MM.1S (cell line): Measurements from ENCODE around the gene THRAP3.

ENCODE experiments used
- EZH2 ChIP-seq: fragments of 300-600 bp; sonication (generic); optimal IDR thresholded peaks from 2 replicates; pipeline ENCODE3; 2017; ENCODE audit warnings: low read depth, mild to moderate bottlenecking, antibody characterized with exemption, low read length, mixed read lengths
- EZH2phosphoT487 ChIP-seq: fragments of 300-600 bp; sonication (generic); IDR thresholded peaks from 2 replicates; pipeline ENCODE4 v1.6.1; 2018; ENCODE audit warnings: antibody characterized with exemption, low read length
- TF ChIP-seq, protein P1 (sequence below): fragments of 300-600 bp; sonication (generic); IDR thresholded peaks from 2 replicates; pipeline ENCODE4 v1.5.1; 2016; ENCODE audit warnings: antibody characterized with exemption, low read length, mixed read lengths

DNA sequence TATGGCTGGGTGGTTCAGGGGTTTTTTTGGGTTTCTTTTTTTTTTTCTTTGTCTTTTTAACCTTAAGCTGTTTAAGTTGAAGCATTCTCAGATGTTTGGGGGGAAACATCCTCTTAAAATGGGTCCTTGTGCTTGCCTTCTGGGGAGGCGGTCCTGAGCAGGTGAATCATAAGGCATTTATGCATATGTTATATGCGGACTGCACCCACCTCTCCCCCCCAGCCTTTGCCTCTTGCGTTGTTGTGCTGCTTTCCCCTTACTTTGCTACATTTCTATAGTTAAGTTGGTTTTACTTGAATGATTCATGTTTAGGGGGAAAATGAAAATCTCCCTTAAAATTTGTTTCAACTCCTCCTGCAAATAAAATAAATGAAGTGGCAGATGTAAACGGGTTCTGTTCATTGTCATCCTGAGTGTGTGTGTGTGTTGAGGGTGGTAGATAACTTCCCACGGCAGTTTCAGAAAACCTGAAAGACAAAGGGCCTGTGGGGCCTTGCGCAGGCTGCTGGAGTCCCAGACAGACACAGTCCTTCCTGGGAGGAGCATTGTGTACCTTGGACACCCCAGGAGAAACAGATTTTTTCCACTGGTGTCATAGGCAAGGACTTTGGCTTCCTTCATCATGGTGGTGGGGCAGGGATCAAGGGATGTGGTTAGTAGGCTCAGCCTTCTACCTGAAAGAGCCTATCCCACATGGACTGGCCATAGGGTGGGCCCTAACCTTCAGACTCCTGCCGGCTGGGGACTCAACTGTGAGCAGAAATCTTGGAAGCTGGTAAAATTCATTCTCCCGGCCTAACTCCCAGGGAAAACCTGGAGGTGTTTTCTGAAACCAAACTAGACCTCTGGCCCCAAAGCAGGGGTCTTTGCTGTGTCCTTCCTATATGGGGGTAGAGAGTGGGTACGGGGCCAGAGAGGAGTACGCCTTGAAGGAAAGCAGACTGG lies 81.0 kb downstream of the THRAP3 start:
- TF ChIP-seq, protein P1, sequence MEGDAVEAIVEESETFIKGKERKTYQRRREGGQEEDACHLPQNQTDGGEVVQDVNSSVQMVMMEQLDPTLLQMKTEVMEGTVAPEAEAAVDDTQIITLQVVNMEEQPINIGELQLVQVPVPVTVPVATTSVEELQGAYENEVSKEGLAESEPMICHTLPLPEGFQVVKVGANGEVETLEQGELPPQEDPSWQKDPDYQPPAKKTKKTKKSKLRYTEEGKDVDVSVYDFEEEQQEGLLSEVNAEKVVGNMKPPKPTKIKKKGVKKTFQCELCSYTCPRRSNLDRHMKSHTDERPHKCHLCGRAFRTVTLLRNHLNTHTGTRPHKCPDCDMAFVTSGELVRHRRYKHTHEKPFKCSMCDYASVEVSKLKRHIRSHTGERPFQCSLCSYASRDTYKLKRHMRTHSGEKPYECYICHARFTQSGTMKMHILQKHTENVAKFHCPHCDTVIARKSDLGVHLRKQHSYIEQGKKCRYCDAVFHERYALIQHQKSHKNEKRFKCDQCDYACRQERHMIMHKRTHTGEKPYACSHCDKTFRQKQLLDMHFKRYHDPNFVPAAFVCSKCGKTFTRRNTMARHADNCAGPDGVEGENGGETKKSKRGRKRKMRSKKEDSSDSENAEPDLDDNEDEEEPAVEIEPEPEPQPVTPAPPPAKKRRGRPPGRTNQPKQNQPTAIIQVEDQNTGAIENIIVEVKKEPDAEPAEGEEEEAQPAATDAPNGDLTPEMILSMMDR = no peak
- no peak for TF ChIP-seq EZH2phosphoT487
- no peak for TF ChIP-seq EZH2
